ENCODE results near the gene DUOXA1.
"Not testable (repeated sequence)": the region's sequence is repeated elsewhere in the genome, so short reads cannot be mapped to it uniquely, and the experiment has no call there.

Gene DUOXA1

DNA sequence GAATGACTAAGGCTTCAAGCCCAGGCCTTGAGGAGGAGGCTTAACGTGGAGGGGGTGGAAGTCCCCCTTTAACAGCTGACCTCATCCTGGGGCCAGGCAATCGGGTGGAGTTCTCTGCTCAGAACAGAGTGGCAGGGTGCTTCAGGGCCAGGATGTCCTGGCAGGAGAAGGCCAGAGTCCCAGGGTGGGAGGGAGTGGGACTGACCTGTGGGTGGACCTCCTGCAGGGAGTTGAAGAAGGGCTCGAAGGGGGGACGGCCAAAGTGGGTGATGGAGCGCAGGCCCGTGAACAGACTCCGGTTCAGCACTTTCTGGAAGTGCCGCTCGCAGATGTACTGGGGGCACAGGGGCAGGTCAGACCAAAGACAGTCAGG lies 35.3 kb downstream of the DUOXA1 start:
- DNase-seq (no peak), ATAC-seq (replicated peaks) (no peak)
- Mint-ChIP-seq H3K4me1 (ENCODE audit: low read depth in 2 of 2) (no peaks in the 10 kb centered on the region), H3K9me3 (no peaks in the 10 kb centered on the region), H3K4me3 (no peak overlapping the region), H3K36me3 (ENCODE audit: insufficient read depth) (no peaks in the 10 kb centered on the region), H3K27me3 (peaks cover 30% of the 10 kb centered on the region in 2 donors), H3K27ac (no peak overlapping the region)

- Mint-ChIP-seq H3K9me3 (no peaks in the 10 kb centered on the region), H3K4me1 (ENCODE audit: low read depth in 2 of 2) (no peaks in the 10 kb centered on the region), H3K27ac (no peak overlapping the region), H3K4me3 (no peak overlapping the region), H3K27me3 (peaks cover 32% of the 10 kb centered on the region in 2 donors), H3K36me3 (ENCODE audit: insufficient read depth) (no peaks in the 10 kb centered on the region)
- ATAC-seq (replicated peaks) (no peak), DNase-seq (no peak)
These were observed 35.9 kb downstream of the DUOXA1 start for GRCh38 chr15:45093622-45094357.

- Mint-ChIP-seq H3K36me3 (ENCODE audit: insufficient read depth) (no peaks in the 10 kb centered on the region), H3K9me3 (no peaks in the 10 kb centered on the region), H3K4me3 (no peak overlapping the region), H3K4me1 (ENCODE audit: low read depth in 2 of 2) (no peaks in the 10 kb centered on the region), H3K27me3 (peaks cover 34 to 35% of the 10 kb centered on the region in 2 donors), H3K27ac (no peak overlapping the region)
- no peak for DNase-seq
- ATAC-seq (replicated peaks): no peak
These were observed 36.7 kb downstream of the DUOXA1 start for GRCh38 chr15:45093013-45093412.

DNA sequence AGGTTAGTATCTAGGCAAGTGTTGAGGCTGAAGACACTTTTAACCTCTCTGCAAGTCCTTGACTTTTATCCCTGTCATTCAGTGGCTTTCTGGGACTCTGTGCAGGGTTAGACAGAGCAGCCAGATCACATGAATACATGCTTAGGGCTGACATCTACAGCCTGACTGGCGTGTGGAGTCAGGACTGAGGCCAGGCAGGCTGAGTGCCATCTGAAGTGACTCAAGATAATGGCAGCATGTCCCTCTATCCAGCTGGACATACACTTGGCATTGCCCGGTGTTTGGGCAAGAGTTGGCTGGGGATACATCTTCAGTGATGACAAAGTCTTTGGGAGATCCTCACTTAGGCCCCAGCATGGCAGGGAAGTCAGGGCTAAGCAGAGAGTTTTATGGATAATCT lies 38.1 kb downstream of the DUOXA1 start:
- no peak overlapping the region for H3K4me3 Mint-ChIP-seq
- no peak for ATAC-seq (replicated peaks)
- no peak overlapping the region for H3K27ac Mint-ChIP-seq
- H3K27me3 Mint-ChIP-seq: peaks cover 42 to 43% of the 10 kb centered on the region in 2 donors
- H3K36me3 Mint-ChIP-seq (ENCODE audit: insufficient read depth): no peaks in the 10 kb centered on the region
- H3K9me3 Mint-ChIP-seq: no peaks in the 10 kb centered on the region
- H3K4me1 Mint-ChIP-seq (ENCODE audit: low read depth in 2 of 2): no peaks in the 10 kb centered on the region
- DNase-seq: no peak

DNA sequence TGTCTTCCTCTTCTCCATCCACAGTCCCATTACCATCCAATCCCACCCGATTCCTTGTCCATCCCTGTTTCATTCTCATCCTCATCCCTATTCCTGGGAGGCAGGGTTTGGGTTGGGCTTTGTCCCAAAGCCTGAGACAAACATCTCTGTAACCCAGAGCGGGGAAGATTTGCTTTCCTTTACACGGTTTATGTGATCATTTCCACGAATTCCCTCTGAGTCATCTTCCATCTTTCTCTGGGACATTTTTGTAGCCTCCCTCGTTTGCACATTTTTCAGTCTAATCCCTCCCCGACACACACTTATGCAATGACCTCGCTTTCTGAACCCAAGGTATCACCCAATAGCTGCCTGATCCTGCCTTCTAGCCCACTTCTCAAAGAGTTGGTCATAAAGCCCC lies 38.5 kb downstream of the DUOXA1 start:
- no peak for DNase-seq
- no peaks in the 10 kb centered on the region for H3K4me1 Mint-ChIP-seq (ENCODE audit: low read depth in 2 of 2)
- no peak for ATAC-seq (replicated peaks)
- H3K27ac Mint-ChIP-seq: no peak overlapping the region
- H3K27me3 Mint-ChIP-seq: peaks cover 42 to 43% of the 10 kb centered on the region in 2 donors
- no peaks in the 10 kb centered on the region for H3K9me3 Mint-ChIP-seq
- no peak overlapping the region for H3K4me3 Mint-ChIP-seq
- no peaks in the 10 kb centered on the region for H3K36me3 Mint-ChIP-seq (ENCODE audit: insufficient read depth)

DNA sequence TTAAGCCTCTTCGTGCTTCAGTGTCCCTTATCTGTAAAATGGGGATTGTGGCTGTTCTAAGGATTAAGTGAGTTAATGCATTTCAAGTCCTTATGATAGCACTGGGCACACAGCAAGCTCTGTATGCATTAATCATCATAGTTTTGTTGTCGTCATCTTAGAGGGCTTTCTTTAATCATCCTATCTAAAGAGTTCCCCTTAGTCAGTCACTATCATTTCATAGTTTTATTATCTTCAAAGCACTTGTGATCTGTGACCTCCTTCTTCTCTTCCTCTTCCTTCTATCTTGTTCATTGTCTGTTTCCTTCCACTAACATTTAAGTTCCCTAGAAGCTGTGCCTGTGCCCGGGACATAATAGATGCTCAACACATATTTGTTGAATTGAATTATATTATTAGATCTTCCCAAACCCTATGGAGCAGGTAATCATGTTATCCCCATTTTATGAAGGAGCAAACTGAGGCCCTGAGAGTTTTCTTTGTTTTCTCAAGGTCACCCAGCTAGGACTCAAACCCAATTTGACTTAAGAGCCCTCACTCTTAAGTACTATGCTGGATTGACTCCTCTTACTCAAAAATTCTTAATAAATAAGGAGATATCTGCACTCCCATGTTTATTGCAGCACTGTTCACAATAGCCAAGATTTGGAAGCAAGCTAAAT lies 39.8 kb downstream of the DUOXA1 start:
- Mint-ChIP-seq H3K9me3 (no peaks in the 10 kb centered on the region), H3K4me3 (no peak overlapping the region), H3K27me3 (peaks cover 43 to 48% of the 10 kb centered on the region in 2 donors), H3K36me3 (ENCODE audit: insufficient read depth) (no peaks in the 10 kb centered on the region), H3K27ac (no peak overlapping the region), H3K4me1 (ENCODE audit: low read depth in 2 of 2) (no peaks in the 10 kb centered on the region)
- ATAC-seq (replicated peaks): no peak
- no peak for DNase-seq

DNA sequence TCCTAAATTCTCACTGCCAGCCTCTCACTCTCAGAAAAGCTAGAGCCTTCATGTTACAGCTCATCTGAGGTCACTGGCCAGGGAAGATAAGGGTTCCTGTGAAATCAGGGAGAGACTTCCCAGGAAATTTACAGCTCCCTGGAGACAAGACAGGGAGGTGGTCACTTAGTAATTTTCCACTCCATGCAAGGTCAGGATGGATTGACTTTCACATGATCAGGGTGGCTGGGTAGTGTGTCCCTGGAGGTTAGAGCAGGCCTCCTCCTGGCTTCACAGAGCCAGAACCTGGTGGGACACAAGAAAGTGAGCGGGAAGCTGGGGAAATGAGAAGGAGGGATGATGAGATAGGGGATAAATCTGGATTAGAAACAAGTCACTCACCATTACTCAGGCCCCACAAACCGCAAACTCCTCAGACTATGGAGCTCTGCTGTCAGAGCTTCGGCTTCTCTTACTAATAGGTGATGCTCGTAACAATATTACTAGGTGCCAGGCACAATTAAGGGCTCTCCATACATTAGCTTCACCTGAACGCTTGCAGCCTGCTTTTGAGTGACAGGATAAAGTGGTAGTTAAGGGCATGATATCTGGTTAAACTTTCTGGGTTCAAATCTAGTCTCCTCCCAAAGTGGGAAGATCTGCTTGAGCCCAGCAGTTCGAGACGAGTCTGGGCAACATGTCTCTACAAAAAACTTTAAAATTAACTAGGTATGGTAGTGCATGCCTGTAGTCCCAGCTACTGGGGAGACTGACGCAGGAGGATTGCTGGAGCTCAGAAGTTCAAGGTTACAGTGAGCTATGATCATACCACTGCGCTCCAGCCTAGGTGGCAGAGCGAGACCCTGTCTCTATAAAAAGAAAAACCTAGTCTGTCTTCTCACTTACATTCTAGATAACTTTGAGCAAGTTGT lies 40.6 kb downstream of the DUOXA1 start:
- Mint-ChIP-seq H3K4me1 (ENCODE audit: low read depth in 2 of 2) (no peaks in the 10 kb centered on the region), H3K27ac (no peak overlapping the region), H3K27me3 (peaks cover 47 to 54% of the 10 kb centered on the region in 2 donors), H3K9me3 (no peaks in the 10 kb centered on the region), H3K36me3 (ENCODE audit: insufficient read depth) (no peaks in the 10 kb centered on the region), H3K4me3 (no peak overlapping the region)
- ATAC-seq (replicated peaks): no peak
- DNase-seq: no peak

DNA sequence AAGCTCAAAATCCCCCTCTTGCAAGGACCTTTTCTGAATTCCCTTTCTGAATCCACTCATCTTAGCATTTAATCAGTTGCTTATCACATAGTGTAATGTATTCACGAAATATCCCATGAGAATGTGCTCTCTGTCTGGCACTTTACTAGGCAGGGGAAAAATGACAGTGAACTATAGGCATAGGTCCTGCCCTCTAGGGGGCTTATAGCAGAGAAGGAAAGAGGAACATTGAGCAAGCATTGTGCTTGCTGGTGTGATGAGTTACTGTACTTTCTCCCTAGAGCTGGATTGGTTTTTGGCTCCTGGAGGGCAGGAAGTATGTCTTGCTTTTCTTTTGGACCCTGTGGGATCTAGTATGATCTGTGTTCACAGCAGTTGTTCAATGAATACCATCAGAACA lies 42.2 kb downstream of the DUOXA1 start:
- H3K27me3 Mint-ChIP-seq: peaks cover 53 to 61% of the 10 kb centered on the region in 2 donors
- H3K27ac Mint-ChIP-seq: no peak overlapping the region
- no peaks in the 10 kb centered on the region for H3K9me3 Mint-ChIP-seq
- no peaks in the 10 kb centered on the region for H3K4me1 Mint-ChIP-seq (ENCODE audit: low read depth in 2 of 2)
- ATAC-seq (replicated peaks) (no peak), DNase-seq (no peak)
- H3K36me3 Mint-ChIP-seq (ENCODE audit: insufficient read depth): no peaks in the 10 kb centered on the region
- H3K4me3 Mint-ChIP-seq: no peak overlapping the region

DNA sequence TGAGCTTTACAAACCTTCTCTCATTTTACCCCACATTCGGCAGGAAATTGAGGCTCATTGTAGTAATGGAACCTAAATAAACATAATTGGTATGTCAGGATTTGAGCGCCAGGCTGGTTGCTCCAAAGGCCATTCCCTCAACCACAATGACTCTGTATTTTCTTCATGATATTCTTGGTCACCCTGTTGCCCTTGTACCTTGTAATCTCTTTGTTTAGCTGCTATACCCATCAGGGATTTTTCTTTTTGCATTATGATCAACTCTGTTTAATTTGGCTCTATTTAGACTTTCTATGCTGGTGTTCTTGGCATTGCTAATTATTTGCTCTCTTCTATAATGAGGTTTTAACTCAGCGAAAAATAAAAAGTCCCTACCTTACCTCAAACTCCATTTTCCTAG lies 45.5 kb downstream of the DUOXA1 start:
- Mint-ChIP-seq H3K36me3 (ENCODE audit: insufficient read depth) (no peaks in the 10 kb centered on the region), H3K9me3 (no peaks in the 10 kb centered on the region), H3K4me3 (no peak overlapping the region), H3K27ac (no peak overlapping the region), H3K27me3 (peaks cover 37 to 41% of the 10 kb centered on the region in 2 donors), H3K4me1 (ENCODE audit: low read depth in 2 of 2) (no peaks in the 10 kb centered on the region)
- DNase-seq (no peak), ATAC-seq (replicated peaks) (no peak)

- no peak overlapping the region for H3K27ac Mint-ChIP-seq
- ATAC-seq (replicated peaks) (no peak), DNase-seq (no peak)
- no peaks in the 10 kb centered on the region for H3K9me3 Mint-ChIP-seq
- H3K36me3 Mint-ChIP-seq (ENCODE audit: insufficient read depth): no peaks in the 10 kb centered on the region
- no peak overlapping the region for H3K4me3 Mint-ChIP-seq
- H3K27me3 Mint-ChIP-seq: peaks cover 32 to 33% of the 10 kb centered on the region in 2 donors
- H3K4me1 Mint-ChIP-seq (ENCODE audit: low read depth in 2 of 2): no peaks in the 10 kb centered on the region
These were observed 46.5 kb downstream of the DUOXA1 start for GRCh38 chr15:45083223-45083622.

DNA sequence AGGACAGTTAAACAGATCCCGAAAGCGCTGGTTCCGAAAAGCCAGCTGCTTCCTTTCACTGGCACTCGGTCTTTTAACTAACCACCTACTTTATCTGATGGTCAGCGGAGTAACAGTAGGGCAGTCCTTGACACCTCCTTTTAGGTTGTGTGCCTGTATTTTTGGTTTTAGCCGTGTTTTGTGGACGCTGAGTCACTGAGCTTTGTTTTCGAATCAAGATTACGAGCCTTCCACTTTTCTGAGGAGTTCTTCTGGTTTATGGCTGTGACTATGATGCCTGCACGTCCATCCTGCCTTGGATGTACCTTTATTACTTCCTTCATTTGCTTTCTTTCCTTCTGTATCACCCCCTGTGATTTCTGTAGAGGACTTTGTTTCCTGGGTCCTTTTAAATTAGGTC lies 47.3 kb downstream of the DUOXA1 start:
- H3K27ac Mint-ChIP-seq; H3K9me3 Mint-ChIP-seq; ATAC-seq (replicated peaks); H3K36me3 Mint-ChIP-seq (ENCODE audit: insufficient read depth); DNase-seq; H3K4me1 Mint-ChIP-seq (ENCODE audit: low read depth in 2 of 2); H3K4me3 Mint-ChIP-seq: not testable (repeated sequence)
- peaks cover 29 to 32% of the 10 kb centered on the region in 2 donors for H3K27me3 Mint-ChIP-seq

GRCh38 chr15:45080593-45080992 lies 49.1 kb downstream of the DUOXA1 start:
- not testable (repeated sequence) for H3K9me3 Mint-ChIP-seq; H3K4me1 Mint-ChIP-seq (ENCODE audit: low read depth in 2 of 2); H3K4me3 Mint-ChIP-seq; ATAC-seq (replicated peaks); H3K36me3 Mint-ChIP-seq (ENCODE audit: insufficient read depth); DNase-seq; H3K27ac Mint-ChIP-seq
- peaks cover 23 to 25% of the 10 kb centered on the region in 2 donors for H3K27me3 Mint-ChIP-seq

DNA sequence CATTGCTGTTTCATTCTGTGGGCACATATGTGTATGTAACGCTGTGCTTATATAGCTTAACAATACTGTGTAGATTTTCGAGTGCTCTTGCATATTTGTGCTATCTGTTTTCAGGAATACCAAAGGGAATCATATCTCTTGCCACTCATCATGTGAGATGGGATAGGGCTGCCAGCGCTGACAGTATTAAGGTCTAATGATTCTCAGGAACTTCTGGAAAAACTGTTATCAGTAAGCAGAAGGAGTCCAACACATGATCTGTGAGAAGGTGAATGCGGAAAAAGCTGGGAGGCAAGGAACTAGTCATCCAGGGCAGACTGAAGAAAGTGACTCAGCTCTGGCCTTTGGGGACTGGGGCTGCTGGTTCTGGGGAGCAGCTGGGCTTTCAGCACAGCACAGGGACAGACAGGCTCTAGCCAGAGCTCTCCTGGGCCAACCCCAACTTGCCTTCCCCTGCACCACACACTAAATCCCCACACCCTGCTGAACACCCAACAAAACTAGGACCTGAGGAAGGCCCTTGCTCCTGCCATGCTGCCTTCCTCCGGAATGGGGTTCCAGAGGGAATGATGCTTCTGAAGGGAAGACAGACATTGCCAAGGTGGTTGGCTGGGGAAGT lies 49.9 kb downstream of the DUOXA1 start:
- H3K4me1 Mint-ChIP-seq (ENCODE audit: low read depth in 2 of 2); H3K36me3 Mint-ChIP-seq (ENCODE audit: insufficient read depth); H3K9me3 Mint-ChIP-seq; ATAC-seq (replicated peaks); DNase-seq; H3K27ac Mint-ChIP-seq; H3K4me3 Mint-ChIP-seq: not testable (repeated sequence)
- H3K27me3 Mint-ChIP-seq: peaks cover 17 to 25% of the 10 kb centered on the region in 2 donors
